ENCODE data around the gene DPP8.

DPP8 gene

GRCh38 chr15:65516997-65517865 lies at the start of gene DPP8:
Gene DPP8 (minus strand): TSS chr15:65517689. CDS start chr15:65512553, 5,136 bp downstream.
- Histone ChIP-seq H3K4me2 (ENCODE audit: insufficient read depth, low read length) (peak within 1 kb of the TSS; percentile 73), H2AFZ (ENCODE audit: low read depth, low read length) (peak within 1 kb of the TSS; percentile 99), H3K4me3 (ENCODE audit: low read depth in 1 of 2, low read length in 2 of 2) (peak within 1 kb of the TSS; percentile 84 to 98), H3K27ac (ENCODE audit: low read length) (peak within 1 kb of the TSS; percentile 96), H4K20me1 (ENCODE audit: insufficient read depth, low read length) (peaks cover 23% of the 10 kb centered on the region), H3K27me3 (ENCODE audit: insufficient read depth, low read length, poor library complexity) (no peaks in the 10 kb centered on the region), H3K9me3 (ENCODE audit: insufficient read depth, low read length, severe bottlenecking) (no peaks in the 10 kb centered on the region), H3K36me3 (ENCODE audit: insufficient read depth, low read length) (peaks cover 27% of the 10 kb centered on the region), H3K79me2 (ENCODE audit: insufficient read depth, low read length) (peaks cover 47% of the 10 kb centered on the region), H3K4me1 (ENCODE audit: insufficient read depth, low read length) (peaks cover 30% of the 10 kb centered on the region), H3K9ac (ENCODE audit: low read depth, low read length) (peak within 1 kb of the TSS; percentile 98)
- no peak for TF ChIP-seq EZH2 (IDR thresholded peaks at IDR 0.05; ENCODE audit: borderline replicate concordance, low read depth, low read length, severe bottlenecking)
- TF ChIP-seq, protein P1, sequence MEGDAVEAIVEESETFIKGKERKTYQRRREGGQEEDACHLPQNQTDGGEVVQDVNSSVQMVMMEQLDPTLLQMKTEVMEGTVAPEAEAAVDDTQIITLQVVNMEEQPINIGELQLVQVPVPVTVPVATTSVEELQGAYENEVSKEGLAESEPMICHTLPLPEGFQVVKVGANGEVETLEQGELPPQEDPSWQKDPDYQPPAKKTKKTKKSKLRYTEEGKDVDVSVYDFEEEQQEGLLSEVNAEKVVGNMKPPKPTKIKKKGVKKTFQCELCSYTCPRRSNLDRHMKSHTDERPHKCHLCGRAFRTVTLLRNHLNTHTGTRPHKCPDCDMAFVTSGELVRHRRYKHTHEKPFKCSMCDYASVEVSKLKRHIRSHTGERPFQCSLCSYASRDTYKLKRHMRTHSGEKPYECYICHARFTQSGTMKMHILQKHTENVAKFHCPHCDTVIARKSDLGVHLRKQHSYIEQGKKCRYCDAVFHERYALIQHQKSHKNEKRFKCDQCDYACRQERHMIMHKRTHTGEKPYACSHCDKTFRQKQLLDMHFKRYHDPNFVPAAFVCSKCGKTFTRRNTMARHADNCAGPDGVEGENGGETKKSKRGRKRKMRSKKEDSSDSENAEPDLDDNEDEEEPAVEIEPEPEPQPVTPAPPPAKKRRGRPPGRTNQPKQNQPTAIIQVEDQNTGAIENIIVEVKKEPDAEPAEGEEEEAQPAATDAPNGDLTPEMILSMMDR (IDR thresholded peaks at IDR 0.05; ENCODE audit: borderline replicate concordance, extremely low read depth, low read length, poor library complexity, severe bottlenecking) = peak; percentile 97
- peak; percentile 96 for ATAC-seq (ENCODE audit: insufficient read depth, low read depth)
- DNase-seq = peak; percentile 94

DNA sequence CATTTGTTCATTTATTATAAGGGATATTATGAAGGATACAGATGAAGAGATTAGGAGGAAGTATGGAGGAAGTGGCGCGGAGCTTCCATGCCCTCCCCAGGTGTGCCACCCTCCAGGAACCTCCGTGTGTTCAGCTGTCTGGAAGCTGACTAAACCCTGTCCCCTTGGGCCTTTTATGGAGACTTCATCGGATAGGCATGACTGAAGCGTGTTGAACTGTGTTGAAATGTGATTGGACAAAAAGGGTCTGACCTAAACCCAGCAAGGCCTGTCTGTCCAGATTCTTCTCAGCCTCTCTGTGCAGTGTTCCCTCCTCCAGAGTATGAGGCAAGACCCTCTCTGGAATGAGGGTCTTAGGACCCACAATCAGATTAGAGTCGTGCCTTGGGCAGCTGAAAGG lies 44.4 kb upstream of the DPP8 start:
- no peak for DNase-seq
- peaks cover 9% of the 10 kb centered on the region; the same call in 1 of the 2 replicates for H4K20me1 ChIP-seq (ENCODE audit: insufficient read depth, low read length)
- H3K79me2 ChIP-seq (ENCODE audit: insufficient read depth, low read length) = peaks cover 22% of the 10 kb centered on the region; the same call in 1 of the 2 replicates
- H3K9ac ChIP-seq (ENCODE audit: low read depth, low read length) = no peak overlapping the region
- no peak for ATAC-seq (ENCODE audit: insufficient read depth, low read depth)
- no peaks in the 10 kb centered on the region for H3K9me3 ChIP-seq (ENCODE audit: insufficient read depth, low read length, severe bottlenecking)
- H3K4me3 ChIP-seq (ENCODE audit: low read depth in 1 of 2, low read length in 2 of 2) = no peak overlapping the region
- H3K27ac ChIP-seq (ENCODE audit: low read length) = no peak overlapping the region
- no peaks in the 10 kb centered on the region for H3K4me1 ChIP-seq (ENCODE audit: insufficient read depth, low read length)
- H3K4me2 ChIP-seq (ENCODE audit: insufficient read depth, low read length) = no peak overlapping the region
- peaks cover 97% of the 10 kb centered on the region for H3K36me3 ChIP-seq (ENCODE audit: insufficient read depth, low read length)
- no peak overlapping the region for H2AFZ ChIP-seq (ENCODE audit: low read depth, low read length)
- no peaks in the 10 kb centered on the region for H3K27me3 ChIP-seq (ENCODE audit: insufficient read depth, low read length, poor library complexity)
- TF ChIP-seq, protein P1 (IDR thresholded peaks at IDR 0.05; ENCODE audit: borderline replicate concordance, extremely low read depth, low read length, poor library complexity, severe bottlenecking) = no peak
- no peak for TF ChIP-seq EZH2 (IDR thresholded peaks at IDR 0.05; ENCODE audit: borderline replicate concordance, low read depth, low read length, severe bottlenecking)

DNA sequence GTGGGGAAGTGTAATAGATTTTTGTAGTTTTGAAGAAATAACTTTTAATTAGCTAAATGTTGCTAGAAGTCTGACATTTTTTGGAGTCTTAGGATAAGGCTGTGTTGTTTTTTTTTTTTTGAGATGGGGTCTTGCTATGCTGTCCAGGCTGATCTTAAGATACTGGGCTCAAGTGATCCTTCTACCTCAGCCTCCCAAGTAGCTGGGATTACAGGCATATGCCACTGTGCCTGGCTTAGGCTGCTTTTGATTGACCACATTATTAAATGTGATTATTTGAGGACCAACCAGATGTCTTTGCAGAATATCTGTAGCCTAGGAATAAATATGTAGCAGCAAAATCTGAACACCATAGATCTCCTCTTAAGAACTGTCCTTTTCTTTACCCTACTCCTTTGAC lies 42.5 kb upstream of the DPP8 start:
- DNase-seq (no peak), ATAC-seq (ENCODE audit: insufficient read depth, low read depth) (no peak)
- Histone ChIP-seq H4K20me1 (ENCODE audit: insufficient read depth, low read length) (peaks cover 14% of the 10 kb centered on the region; the same call in 1 of the 2 replicates), H3K4me2 (ENCODE audit: insufficient read depth, low read length) (no peak overlapping the region), H3K27ac (ENCODE audit: low read length) (no peak overlapping the region), H3K27me3 (ENCODE audit: insufficient read depth, low read length, poor library complexity) (no peaks in the 10 kb centered on the region), H3K9ac (ENCODE audit: low read depth, low read length) (no peak overlapping the region), H3K4me3 (ENCODE audit: low read depth in 1 of 2, low read length in 2 of 2) (no peak overlapping the region), H3K9me3 (ENCODE audit: insufficient read depth, low read length, severe bottlenecking) (no peaks in the 10 kb centered on the region), H3K79me2 (ENCODE audit: insufficient read depth, low read length) (peaks cover 38% of the 10 kb centered on the region), H2AFZ (ENCODE audit: low read depth, low read length) (no peak overlapping the region), H3K4me1 (ENCODE audit: insufficient read depth, low read length) (no peaks in the 10 kb centered on the region), H3K36me3 (ENCODE audit: insufficient read depth, low read length) (peaks cover 97% of the 10 kb centered on the region)
- TF ChIP-seq, protein P1 (IDR thresholded peaks at IDR 0.05; ENCODE audit: borderline replicate concordance, extremely low read depth, low read length, poor library complexity, severe bottlenecking) = no peak
- no peak for TF ChIP-seq EZH2 (IDR thresholded peaks at IDR 0.05; ENCODE audit: borderline replicate concordance, low read depth, low read length, severe bottlenecking)

Data from DND-41 (cell line).